GM12875 (cell line): Measurements from ENCODE around the gene MYOZ1.
"Not testable (repeated sequence)": the region's sequence is repeated elsewhere in the genome, so short reads cannot be mapped to it uniquely, and the experiment has no call there.

Experiments
- H3K4me3 ChIP-seq: one replicate; pipeline ENCODE4 v1.5.1; 2011; ENCODE audit warnings: low read depth, low read length, control low read depth
- TF ChIP-seq, protein P1 (sequence below): IDR thresholded peaks from 2 replicates; pipeline ENCODE4 v1.5.1; 2011; ENCODE audit warnings: low read depth, mild to moderate bottlenecking, control low read depth, inconsistent platforms, low read length, moderate library complexity, borderline replicate concordance; ENCODE audit not compliant: insufficient read depth

Gene MYOZ1, protein sequence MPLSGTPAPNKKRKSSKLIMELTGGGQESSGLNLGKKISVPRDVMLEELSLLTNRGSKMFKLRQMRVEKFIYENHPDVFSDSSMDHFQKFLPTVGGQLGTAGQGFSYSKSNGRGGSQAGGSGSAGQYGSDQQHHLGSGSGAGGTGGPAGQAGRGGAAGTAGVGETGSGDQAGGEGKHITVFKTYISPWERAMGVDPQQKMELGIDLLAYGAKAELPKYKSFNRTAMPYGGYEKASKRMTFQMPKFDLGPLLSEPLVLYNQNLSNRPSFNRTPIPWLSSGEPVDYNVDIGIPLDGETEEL

DNA sequence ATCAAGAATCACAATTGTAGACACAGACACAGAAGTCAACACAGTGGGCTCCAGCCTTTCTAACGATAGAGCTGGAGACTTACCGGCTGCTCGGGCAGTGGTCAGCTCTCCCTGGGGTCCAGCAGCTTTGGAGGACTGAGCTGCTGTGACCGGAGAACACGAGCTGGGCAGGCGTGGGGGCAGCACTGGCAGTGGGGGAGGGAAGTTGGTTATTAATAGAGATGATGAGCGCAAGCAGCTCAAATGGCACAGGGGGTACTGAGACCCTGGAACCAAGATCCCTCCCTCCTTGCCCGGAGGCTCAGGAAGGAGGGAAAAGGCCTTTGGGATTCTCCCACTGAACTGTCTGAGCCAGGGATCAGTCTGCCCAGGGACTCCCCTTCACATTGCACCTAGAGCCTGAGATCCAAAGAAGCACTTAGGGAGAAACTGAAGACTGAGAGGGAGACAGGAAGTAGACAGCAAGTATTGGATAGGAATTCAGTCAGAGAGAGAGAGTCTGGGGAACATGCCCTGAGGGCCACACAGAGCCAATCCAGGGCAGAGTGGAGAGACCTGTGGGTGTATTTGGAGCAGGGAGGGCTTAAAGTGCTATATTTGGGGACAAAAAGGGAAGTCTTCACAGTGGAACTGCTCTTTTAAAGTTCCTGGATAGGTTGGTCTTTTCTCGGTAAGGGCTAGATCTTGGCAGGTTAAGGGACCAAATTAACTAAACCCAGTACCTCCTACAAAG, at the start of gene MYOZ1:
Gene MYOZ1, minus strand, starts transcription at position 147 of the 733 bp plus-strand sequence. CDS start 1,457 bp downstream, outside the sequence.
- H3K4me3 ChIP-seq: no peak within 1 kb of the TSS
- TF ChIP-seq, protein P1, sequence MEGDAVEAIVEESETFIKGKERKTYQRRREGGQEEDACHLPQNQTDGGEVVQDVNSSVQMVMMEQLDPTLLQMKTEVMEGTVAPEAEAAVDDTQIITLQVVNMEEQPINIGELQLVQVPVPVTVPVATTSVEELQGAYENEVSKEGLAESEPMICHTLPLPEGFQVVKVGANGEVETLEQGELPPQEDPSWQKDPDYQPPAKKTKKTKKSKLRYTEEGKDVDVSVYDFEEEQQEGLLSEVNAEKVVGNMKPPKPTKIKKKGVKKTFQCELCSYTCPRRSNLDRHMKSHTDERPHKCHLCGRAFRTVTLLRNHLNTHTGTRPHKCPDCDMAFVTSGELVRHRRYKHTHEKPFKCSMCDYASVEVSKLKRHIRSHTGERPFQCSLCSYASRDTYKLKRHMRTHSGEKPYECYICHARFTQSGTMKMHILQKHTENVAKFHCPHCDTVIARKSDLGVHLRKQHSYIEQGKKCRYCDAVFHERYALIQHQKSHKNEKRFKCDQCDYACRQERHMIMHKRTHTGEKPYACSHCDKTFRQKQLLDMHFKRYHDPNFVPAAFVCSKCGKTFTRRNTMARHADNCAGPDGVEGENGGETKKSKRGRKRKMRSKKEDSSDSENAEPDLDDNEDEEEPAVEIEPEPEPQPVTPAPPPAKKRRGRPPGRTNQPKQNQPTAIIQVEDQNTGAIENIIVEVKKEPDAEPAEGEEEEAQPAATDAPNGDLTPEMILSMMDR: no peak

DNA sequence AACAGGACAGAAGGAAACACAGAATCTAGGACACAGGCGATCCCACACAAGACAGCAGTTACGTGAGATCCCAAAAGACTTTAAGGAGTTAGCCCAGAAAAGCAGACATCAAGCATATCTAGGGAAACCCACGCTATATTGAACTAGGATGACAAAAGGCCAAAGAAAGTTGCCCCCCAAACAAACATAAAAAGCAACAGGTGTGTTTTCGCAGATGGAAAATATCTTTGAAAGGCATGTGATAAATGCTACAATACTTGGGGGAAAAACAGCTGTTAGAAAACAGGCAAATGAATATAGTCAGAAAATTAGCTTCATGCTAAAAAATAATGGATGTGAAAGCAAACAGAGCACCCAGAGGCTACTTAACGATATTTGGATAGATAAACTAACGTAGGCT, 49.5 kb upstream of the MYOZ1 start:
- H3K4me3 ChIP-seq: not testable (repeated sequence)

DNA sequence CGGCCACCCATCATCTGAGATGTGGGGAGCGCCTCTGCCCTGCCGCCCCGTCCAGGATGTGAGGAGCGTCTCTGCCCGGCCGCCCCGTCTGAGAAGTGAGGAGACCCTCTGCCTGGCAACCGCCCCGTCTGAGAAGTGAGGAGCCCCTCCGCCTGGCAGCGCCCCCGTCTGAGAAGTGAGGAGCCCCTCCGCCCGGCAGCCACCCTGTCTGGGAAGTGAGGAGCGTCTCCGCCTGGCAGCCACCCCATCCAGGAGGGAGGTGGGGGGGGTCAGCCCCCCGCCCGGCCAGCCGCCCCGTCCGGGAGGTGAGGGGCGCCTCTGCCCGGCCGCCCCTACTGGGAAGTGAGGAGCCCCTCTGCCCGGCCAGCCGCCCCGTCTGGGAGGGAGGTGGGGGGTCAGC, 48.3 kb upstream of the MYOZ1 start:
- not testable (repeated sequence) for H3K4me3 ChIP-seq

DNA sequence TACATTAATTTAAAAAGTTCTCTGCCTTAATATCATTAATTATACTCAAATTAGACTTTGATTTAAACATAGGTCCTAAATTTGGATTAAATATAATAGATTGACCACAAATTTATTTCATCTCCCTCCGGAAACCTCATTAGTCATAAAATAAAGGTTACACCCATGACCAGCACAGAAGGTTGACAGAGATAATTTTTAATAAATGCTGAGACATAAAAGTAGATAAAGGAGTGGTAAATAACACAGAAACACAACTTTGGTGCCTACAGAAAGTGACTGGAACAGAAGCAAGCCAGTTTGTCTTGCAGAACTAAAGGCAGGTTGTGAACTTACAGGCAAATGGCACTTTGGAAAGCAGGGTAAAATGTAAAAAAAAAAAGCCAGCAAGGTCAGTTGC, 46.4 kb upstream of the MYOZ1 start:
- not testable (repeated sequence) for H3K4me3 ChIP-seq

DNA sequence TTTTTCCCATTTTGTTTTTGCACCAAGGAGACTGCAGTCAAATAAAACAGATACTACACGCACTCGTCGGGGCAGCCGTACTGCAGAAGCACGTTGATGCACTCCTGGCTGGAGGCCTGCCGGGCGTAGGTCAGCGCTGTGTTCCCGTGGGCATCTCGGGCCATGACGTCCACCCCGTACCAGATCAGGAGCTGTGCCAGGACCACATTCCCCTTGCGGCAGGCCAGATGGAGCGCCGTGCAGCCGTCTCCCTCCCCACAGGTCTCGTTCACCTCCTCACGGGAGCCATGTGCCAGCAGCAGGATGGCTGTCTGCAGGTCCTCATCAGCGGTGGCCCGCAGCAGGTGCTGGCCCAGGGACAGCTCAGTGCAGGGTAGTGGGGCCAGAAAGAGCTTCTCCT, 33.3 kb upstream of the MYOZ1 start:
- H3K4me3 ChIP-seq: not testable (repeated sequence)

DNA sequence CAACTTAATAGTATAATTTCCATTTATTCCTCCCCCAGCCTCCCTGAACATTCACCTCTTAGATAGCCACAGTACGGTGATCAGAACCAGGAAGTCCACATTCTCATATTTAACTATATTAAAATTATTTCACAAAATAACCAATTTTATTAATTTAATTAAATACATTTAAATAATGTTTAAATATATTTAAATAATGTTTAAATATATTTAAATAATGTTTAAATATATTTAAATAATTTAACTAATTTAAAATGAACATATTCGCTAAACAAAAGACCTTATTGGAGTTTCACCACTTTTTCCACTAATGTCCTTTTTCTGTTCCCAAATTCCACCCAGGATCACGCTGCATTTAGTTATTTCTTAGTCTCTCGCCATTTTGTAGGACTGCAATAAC, 27.1 kb upstream of the MYOZ1 start:
- H3K4me3 ChIP-seq: not testable (repeated sequence)

DNA sequence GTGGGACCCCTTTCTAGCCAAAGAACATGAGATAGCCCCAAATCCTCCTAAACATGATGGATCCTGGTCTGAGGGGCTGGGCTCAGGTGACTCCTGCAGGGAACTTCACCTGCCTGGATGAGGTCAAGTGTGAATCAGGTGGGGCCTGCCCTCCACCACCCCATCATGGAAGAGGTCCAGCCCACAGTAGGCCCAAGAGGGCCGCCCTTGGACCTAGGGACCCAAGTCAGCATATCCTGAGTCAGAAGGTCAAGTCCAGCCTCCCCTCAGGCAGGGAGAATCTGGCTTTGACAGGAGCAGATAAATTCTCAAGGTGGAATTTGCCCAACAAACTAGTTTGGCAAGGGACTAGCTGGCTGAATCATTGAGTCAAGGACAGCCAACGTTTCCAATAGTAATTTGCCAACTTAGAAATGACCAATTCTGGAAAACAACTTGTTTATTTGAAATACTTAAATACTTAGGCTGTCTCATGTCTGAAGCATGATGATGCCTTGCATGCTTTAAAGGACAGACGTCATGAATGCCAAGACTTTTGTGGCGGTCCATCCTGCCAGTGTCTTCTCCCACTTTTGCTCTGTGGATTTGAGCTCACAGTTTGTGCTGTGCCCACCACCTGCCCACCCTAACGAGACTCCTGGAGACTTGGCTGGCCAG, 25.0 kb upstream of the MYOZ1 start:
- not testable (repeated sequence) for H3K4me3 ChIP-seq

DNA sequence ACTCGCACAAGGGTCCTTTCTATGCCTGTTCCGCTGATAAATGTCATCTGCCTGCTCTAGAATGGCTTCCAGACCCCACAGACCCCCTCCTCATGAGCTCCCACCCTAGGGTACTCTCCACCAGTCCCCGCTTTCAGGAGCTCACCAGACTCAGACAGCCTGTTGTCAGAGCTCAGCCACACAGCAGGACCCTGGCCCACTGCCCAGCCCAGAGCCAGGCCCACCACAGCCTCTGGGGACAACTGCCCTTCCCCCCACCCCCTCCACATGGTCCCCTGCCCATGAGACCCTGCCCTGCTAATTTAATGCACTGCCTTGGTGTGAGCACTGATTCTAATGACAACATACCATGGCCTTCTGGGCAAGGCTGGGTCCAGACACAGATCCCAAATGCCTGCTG, 24.3 kb upstream of the MYOZ1 start:
- H3K4me3 ChIP-seq: not testable (repeated sequence)

DNA sequence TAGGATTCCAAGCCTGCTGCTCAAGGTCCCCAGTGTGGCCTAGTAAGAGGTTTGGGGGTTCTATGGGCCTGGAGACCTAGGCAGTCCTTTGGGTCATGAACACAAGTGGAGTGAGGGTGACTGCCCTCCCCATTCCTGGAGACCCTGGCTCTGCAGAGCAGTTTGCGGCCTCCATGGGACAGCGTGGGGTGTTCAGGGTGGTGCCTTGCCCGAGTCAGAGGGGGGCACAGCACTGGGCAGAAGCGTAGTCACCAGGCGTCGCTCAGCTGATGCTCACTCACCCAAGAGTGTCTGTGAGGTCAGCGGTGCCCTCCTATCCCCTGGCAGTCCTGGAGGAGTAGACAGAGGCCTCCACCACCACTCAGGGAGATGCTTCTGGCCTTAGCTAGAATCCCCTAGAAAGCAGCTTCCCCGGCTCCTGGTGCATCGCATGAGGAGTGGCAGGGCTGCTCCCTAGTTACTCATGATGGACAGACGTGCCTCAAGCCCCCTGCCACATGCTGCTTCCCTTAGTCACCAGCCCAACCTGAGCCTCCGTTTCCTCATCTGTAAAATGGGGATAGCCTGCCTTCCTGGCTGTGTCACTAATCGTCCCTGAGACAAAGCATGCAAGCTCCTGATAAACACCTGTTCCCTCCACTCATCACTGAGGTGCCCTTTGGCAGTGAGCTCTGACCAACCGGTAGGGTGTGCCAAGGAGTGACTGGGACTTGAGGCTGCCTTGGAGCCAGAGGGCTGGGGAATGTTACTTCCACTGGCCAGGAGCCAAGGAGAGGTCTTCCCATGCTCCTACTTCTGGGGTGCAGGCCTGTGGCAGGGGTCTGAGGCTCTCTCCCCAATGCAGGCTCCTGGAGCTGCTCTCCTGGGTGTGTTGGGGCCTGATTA, 23.1 kb upstream of the MYOZ1 start:
- not testable (repeated sequence) for H3K4me3 ChIP-seq

DNA sequence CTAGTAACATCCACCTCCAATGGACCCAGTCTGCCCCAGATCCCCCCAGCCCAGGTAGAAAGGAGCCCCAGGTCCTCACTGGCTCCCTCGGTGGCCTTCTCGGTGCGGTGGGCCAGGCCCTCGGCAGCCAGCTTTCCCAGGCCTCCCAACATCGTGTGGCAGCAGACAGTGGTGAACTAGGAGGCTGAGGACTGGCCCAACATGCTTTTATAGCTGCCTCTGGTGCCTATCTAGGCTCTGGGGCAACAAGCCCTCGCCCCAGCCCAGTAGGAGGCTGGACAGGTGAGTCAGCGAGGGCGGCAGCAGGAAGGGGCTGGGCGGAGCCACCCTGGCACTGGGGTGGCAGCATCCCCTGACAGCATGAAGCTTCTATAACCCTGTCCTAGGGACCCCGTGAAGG, 22.3 kb upstream of the MYOZ1 start:
- not testable (repeated sequence) for H3K4me3 ChIP-seq

DNA sequence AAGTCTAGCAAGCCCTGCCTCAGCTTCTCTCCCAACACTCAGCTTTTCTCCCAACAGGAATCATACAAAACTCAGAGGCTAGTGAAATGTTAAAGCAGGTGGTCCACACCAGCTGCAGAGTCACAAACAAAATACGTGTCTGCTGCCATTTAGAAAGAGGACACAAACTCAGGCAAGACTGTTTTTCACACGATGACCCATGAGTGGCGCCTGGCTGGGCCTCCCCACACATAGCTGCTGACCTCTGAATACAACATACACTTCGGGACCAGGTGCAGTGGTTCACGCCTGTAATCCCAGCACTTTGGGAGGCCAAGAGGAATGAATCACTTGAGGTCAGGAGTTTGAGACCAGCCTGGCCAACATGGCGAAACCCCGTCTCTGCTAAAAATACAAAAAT, 21.4 kb upstream of the MYOZ1 start:
- H3K4me3 ChIP-seq: not testable (repeated sequence)

DNA sequence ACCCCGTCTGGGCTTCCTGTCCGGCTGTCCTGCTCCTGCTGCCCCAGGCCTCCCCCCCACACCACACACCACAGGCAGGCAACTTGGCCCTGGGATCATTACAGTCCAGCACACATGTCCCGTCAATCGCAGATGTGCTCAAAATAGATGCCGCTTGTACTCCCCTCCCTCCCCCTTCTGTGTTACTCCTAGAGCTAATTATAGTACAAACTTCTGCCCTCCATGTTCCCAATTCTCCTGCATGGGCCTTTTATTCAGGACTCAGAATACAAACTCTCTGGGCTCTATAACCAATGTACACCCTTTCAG, 14.7 kb upstream of the MYOZ1 start, which contains the start of gene SYNPO2L:
Gene SYNPO2L, minus strand, starts transcription at position 40 of the 309 bp plus-strand sequence. CDS start 107 bp downstream, outside the sequence.
- H3K4me3 ChIP-seq: no peak within 1 kb of the TSS
- TF ChIP-seq, protein P1: no peak
